Urinary bladder (tissue), 4 donors: ENCODE measurements around the gene CLTCL1. TPM values are rescaled to one million over a fixed set of nuclear protein-coding genes. Genes with fewer than 3 reads are reported as not detected.

Experiments
- DNase-seq: peaks from one replicate; pipeline ENCODE4 v3.0.0-alpha.2; 2015; ENCODE audit errors: extremely low spot score
- H3K27ac ChIP-seq: one replicate; pipeline ENCODE4 v1.5.1; 2013; ENCODE audit warnings: low read depth, mild to moderate bottlenecking, moderate library complexity
- H3K36me3 ChIP-seq: one replicate; pipeline ENCODE4 v1.6.1; 2013; ENCODE audit warnings: mild to moderate bottlenecking, moderate library complexity; ENCODE audit not compliant: insufficient read depth
- H3K4me1 ChIP-seq: one replicate; pipeline ENCODE4 v1.6.1; 2013; ENCODE audit warnings: mild to moderate bottlenecking, moderate library complexity; ENCODE audit not compliant: insufficient read depth
- H3K4me3 ChIP-seq: one replicate; pipeline ENCODE4 v1.5.1; 2013; ENCODE audit warnings: low read depth, low read length
- WGBS: extraction: QIAGEN DNeasy Blood & Tissue Kit; methylation state at CpG from one replicate; pipeline ENCODE4 v1.1.7; 2013; 5-methylcytosine and 5-hydroxymethylcytosine counted together
- polyA plus RNA-seq: library from polyadenylated mRNA; stranded (reverse); fragments of 200-250 nt; gene quantifications from one replicate; pipeline ENCODE4 v1.2.3, GENCODE V29; 2013
- total RNA-seq: library from RNA; depleted of rRNA; stranded (reverse); fragments of >200 nt; gene quantifications from one replicate; pipeline ENCODE4 v1.2.3, GENCODE V29; 2014
- donor health status: healthy with polysubstance abuse.
- donor health status: healthy.

CLTCL1 gene
- total and polyA plus RNA-seq, 2 donors: 6.0 to 7.0 TPM

DNA sequence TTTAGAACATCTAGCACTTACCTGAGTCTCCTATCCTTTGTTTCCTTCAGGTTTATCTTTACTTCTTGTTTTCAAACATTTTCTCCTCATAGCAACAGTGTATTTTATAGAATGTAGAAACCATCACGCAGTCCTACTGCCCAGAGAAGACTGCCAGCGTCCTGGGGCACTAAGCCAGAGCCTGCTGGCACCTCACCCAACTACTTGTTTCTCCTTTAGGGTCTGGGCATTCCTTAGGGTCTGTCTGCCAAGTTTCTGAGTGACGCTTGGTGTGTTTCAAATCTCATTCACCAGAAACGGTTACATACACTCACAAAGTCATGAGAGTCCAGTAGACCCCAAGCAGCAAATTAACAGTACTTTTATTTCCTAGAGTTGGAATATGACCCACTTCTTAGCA lies 63.3 kb downstream of the CLTCL1 start:
- DNase-seq: no peak
- Histone ChIP-seq H3K27ac (no peak overlapping the region), H3K4me1 (no peaks in the 10 kb centered on the region), H3K4me3 (no peak overlapping the region), H3K36me3 (no peaks in the 10 kb centered on the region)
- 70% methylated on average over 4 of the region's 4 CpGs for WGBS

DNA sequence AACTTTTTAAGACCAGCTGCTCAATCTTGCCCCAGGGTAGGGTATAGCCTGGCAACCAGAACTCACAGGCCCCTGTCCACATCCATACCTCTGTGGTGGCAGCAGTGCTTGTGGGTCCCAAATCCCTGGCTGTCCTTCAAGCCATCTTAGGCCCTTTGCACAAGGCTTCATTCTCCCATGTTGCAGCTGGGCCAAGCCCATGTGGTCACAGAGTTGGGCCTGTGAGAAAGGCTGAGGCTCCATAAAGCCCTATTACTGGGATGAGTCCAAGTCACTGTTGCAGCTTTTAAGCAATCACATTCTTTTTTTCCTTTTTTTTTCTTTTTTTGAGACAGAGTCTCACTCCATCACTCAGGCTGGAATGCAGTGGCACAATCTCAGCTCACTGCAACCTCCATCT lies 65.1 kb downstream of the CLTCL1 start:
- no peaks in the 10 kb centered on the region for H3K4me1 ChIP-seq
- H3K27ac ChIP-seq: no peak overlapping the region
- H3K36me3 ChIP-seq: no peaks in the 10 kb centered on the region
- H3K4me3 ChIP-seq: no peak overlapping the region
- no peak for DNase-seq

GRCh38 chr22:19225560-19225959 lies 66.0 kb downstream of the CLTCL1 start:
- 87% methylated on average over 3 of the region's 3 CpGs for WGBS
- H3K36me3 ChIP-seq: no peaks in the 10 kb centered on the region

DNA sequence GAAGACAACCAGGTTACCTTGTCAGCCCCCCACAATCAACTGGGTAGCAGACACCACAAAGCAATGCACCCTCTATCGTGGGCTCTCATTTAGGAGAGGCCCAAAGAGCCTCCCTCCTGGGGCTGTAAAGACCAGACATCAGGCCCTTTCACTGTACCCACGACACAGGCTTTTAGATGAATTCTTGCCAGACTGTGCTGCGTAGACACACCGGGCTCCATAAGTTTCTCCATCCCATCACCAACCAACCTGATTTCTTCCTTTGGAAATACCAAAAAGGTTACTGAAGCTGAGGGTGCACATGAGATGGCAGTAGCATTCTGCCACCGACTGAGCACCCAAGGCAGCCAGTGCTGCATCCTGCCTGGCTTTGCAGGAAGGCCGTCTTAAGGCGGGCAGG lies 66.5 kb downstream of the CLTCL1 start:
- DNase-seq: no peak
- WGBS: 96% methylated on average over 7 of the region's 7 CpGs
- Histone ChIP-seq H3K4me1 (no peaks in the 10 kb centered on the region), H3K36me3 (no peaks in the 10 kb centered on the region), H3K27ac (no peak overlapping the region), H3K4me3 (no peak overlapping the region)

More at GRCh38 chr22:19225560-19225959, 66.0 kb downstream of the CLTCL1 start:
- no peak for DNase-seq
- no peak overlapping the region for H3K4me3 ChIP-seq
- H3K27ac ChIP-seq: no peak overlapping the region
- no peaks in the 10 kb centered on the region for H3K4me1 ChIP-seq

DNA sequence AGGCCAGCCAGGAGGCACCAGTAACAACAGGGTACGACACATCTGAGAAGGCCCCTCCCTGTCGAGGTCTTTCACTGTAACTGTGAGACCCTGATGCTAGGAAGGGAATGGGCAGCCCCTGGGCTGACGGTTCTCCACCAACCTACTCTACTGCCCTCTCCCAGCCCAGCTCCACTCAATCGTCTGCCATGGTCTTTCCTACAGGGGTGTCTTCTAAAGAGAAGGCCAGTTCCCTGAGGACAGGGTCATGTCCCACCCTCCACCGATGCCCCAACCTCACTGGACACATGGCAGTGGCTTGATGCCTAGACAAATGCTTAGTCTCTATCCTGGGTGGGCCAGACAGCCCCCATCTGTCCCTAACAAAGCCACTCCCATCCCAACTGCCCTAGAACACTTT lies 67.0 kb downstream of the CLTCL1 start:
- Histone ChIP-seq H3K4me1 (no peaks in the 10 kb centered on the region), H3K4me3 (no peak overlapping the region), H3K36me3 (no peaks in the 10 kb centered on the region), H3K27ac (no peak overlapping the region)
- WGBS: 90% methylated on average over 5 of the region's 5 CpGs
- no peak for DNase-seq

GRCh38 chr22:19223617-19224016 lies 67.9 kb downstream of the CLTCL1 start:
- no peak overlapping the region for H3K4me3 ChIP-seq
- H3K4me1 ChIP-seq: no peaks in the 10 kb centered on the region
- H3K36me3 ChIP-seq: no peaks in the 10 kb centered on the region
- 81% methylated on average over 6 of the region's 6 CpGs for WGBS
- H3K27ac ChIP-seq: no peak overlapping the region
- no peak for DNase-seq

- no peak overlapping the region for H3K4me3 ChIP-seq
- WGBS: 91% methylated on average over 9 of the region's 9 CpGs
- H3K36me3 ChIP-seq: no peaks in the 10 kb centered on the region
- DNase-seq: no peak
- no peak overlapping the region for H3K27ac ChIP-seq
- no peaks in the 10 kb centered on the region for H3K4me1 ChIP-seq
Observed at GRCh38 chr22:19223110-19223509, 68.4 kb downstream of the CLTCL1 start.

- no peaks in the 10 kb centered on the region for H3K36me3 ChIP-seq
- no peak for DNase-seq
Observed at GRCh38 chr22:19222242-19223005, 69.1 kb downstream of the CLTCL1 start.

DNA sequence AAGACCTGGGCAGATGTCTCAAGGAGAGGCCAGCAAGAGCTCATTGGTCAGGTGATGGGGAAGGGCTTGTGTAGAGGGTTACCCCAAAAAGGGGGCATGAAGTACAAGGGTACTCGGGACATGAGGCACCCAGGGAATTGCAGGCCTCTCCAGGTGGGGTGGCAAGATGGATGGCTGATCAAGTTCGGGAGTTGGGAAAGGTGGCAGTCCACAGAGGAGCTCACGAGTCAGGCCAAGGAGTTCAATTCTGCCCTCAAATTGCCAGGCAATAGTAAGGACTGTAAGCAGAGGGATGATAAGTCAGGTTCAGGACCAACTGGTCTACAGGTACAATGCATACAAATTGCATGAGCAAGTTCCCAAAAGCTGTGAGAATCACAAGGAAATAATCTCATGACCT lies 70.7 kb downstream of the CLTCL1 start:
- WGBS: 93% methylated on average over 3 of the region's 3 CpGs
- no peak for DNase-seq
- Histone ChIP-seq H3K36me3 (no peaks in the 10 kb centered on the region), H3K4me3 (no peak overlapping the region), H3K4me1 (no peaks in the 10 kb centered on the region), H3K27ac (no peak overlapping the region)

More at GRCh38 chr22:19222242-19223005, 69.1 kb downstream of the CLTCL1 start:
- H3K4me1 ChIP-seq: no peaks in the 10 kb centered on the region
- H3K27ac ChIP-seq: no peak overlapping the region
- no peak overlapping the region for H3K4me3 ChIP-seq
- whole genome bisulfite sequencing: 94% methylated on average over 11 of the region's 11 CpGs

DNA sequence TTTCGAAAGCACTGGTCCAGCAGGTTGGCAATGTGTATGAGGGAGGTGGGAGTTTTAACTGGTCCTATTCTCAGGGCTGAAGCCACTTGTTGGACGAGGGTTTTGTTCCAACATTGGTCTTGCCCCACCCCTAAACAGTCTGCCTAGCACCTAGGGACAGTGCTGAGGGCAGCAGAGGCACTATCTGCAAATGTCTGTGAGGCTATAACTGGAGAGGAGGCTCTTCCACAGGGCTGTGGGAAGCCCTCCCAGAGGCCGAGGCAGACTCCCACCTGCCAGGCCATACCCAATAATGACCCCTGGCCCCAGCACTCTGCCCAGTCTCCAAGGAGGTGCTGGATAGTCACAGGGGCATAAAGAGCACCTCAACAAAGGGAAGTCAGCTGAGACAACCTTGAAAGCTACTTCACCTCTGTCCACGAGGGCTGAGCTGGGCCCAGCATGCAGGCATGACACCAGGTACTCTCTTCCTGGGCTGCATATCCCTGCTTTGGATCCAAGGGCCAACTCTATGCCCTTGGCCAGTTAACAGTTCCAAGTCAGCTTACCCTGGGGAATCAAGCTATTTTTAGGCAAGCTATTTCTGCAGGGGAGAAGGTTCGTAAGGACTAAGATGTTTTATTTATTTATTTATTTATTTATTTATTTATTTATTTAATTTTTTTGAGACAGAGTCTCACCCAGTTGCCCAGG lies 72.8 kb downstream of the CLTCL1 start:
- Histone ChIP-seq H3K4me3 (no peak overlapping the region), H3K27ac (no peak overlapping the region), H3K4me1 (no peaks in the 10 kb centered on the region), H3K36me3 (no peaks in the 10 kb centered on the region)
- DNase-seq: no peak
- 67% methylated on average over 5 of the region's 5 CpGs for WGBS

DNA sequence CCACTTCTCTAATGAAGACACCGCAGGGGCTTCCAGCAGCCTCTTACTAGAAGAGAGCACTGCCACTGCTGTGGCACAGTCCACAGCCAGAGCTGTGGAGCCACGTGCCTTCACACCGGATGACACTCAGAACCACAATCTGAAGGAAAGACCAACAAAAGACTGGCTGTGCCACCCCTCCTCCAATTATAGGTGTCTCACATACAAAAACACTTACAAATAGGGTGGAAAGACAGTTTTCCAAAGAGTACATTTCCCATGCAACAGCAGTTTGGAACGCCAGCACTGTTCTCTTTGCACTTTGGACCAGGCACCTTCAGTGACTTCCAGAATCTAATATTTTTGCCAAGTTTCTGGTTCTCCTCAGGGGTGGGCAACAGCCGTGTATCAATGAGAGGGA lies 74.9 kb downstream of the CLTCL1 start:
- H3K36me3 ChIP-seq: no peaks in the 10 kb centered on the region
- DNase-seq: no peak
- H3K27ac ChIP-seq: no peak overlapping the region
- no peaks in the 10 kb centered on the region for H3K4me1 ChIP-seq
- WGBS: 95% methylated on average over 5 of the region's 5 CpGs
- H3K4me3 ChIP-seq: no peak overlapping the region

DNA sequence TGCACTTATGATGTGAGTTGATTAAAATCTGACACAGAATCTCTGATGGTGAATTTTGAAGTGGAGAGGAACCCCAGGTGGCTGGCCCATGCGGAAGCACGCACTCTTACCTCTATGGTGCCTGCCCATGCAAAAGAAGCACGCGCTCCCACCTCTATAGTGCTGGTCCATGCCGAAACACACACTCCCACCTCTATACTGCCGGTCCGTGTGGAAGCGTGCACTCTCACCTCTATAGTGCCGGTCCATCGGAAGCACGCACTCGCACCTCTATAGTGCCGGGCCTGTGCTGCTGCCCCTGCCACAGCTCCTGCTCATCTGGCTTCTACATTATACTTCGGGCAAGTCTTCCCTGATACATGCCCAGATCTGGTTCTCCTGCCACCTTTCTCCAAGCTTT lies 76.2 kb downstream of the CLTCL1 start:
- H3K4me1 ChIP-seq: no peaks in the 10 kb centered on the region
- no peaks in the 10 kb centered on the region for H3K36me3 ChIP-seq
- no peak for DNase-seq
- no peak overlapping the region for H3K4me3 ChIP-seq
- no peak overlapping the region for H3K27ac ChIP-seq
- WGBS: 97% methylated on average over 14 of the region's 14 CpGs

GRCh38 chr22:19214078-19214473 lies 77.4 kb downstream of the CLTCL1 start:
- 45% methylated on average over 4 of the region's 4 CpGs for WGBS
- H3K36me3 ChIP-seq: no peaks in the 10 kb centered on the region
- H3K27ac ChIP-seq: no peak overlapping the region

DNA sequence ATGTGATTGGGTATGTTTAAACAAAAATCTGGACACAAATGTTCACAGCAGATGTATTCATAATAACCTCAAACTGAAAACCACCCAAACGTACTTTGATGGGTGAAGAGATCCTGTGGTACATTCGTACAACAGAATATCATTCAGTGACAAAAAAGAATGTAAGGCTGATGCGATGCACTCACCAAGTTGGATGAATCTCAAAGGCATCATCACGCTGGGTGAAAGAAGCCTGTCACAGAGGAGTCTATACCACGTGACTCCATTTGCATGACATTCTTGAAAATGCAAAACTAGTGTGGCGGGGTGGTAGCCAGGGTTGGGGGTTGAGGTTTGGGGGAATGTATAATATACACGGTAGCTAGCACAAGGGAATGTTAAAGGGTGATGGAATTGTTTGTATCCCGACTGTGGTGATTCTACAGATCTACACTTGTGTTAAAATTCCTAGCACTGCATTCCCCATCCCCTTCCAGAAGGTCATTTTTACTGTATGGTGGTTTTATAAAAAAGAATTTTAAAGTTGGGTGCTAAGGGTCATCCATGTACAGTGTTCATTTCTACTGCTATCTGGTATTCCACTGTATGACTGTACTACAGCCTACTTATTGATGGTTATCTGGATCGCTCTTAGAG lies 78.0 kb downstream of the CLTCL1 start:
- Histone ChIP-seq H3K36me3 (no peaks in the 10 kb centered on the region), H3K27ac (no peak overlapping the region), H3K4me1 (no peaks in the 10 kb centered on the region), H3K4me3 (no peak overlapping the region)
- no peak for DNase-seq
- 65% methylated on average over 9 of the region's 9 CpGs for WGBS

More at GRCh38 chr22:19214078-19214473, 77.4 kb downstream of the CLTCL1 start:
- peak; percentile 10 for DNase-seq
- H3K4me3 ChIP-seq: no peak overlapping the region
- no peaks in the 10 kb centered on the region for H3K4me1 ChIP-seq
